Posterior vena cava (tissue), 2 donors: Measurements from ENCODE around the gene PTEN. TPM values are rescaled to one million over a fixed set of nuclear protein-coding genes. Genes with fewer than 3 reads are reported as not detected.
A peak's percentile ranks its signal among the peaks of the same experiment; 100 is the strongest.
"Not testable (repeated sequence)": the region's sequence is repeated elsewhere in the genome, so short reads cannot be mapped to it uniquely, and the experiment has no call there.

ENCODE experiments used
- DNase-seq: peaks from one replicate; pipeline ENCODE4 v3.0.0-alpha.2; 2020; ENCODE audit warnings: low spot score
- intact Hi-C, 2 donors: fragments of 100-400 bp; cut with DNase I; formaldehyde crosslinking; loops; one replicate each; pipeline versions ENCODE4 v1.14.1 to v1.14.2; 2022 to 2023
- total RNA-seq, 2 donors: library from RNA; stranded (reverse); fragmentation: NEBNext Ultra II Directional; extraction: Animal tissue kit (Norgen Biotek cat#: 25700); gene quantifications; one replicate each; pipeline ENCODE4 v1.2.1, GENCODE V29; 2021
- donor health status: DM: yes; HTN: yes; CAD: no.
- donor health status: DM: yes; HTN: yes; CAD: no.

Gene PTEN
- total RNA-seq, 2 donors from 2014 or later = 92.2 to 144 TPM

DNA sequence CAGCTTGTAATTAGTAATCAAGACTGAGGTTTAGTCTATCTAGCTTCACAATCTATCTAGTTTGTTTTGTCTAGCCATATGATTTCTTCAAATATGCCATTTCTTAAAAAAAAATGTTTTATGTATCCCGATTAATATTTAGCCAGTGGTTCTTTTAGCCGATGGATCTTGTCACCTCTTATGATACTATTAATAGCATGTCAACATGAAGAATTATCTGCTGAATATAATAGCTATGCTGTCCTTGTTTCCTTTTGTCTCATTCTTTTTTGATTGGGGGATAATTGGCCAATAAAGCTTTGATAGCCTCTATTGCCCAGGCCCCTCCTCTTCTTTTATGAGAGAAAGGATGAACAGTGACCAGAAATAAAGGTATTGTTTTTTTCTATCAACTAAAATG lies 32.8 kb downstream of the PTEN start:
- DNase-seq = no peak
- intact Hi-C loops = no loop called here

GRCh38 chr10:87897957-87898356 lies 34.5 kb downstream of the PTEN start:
- DNase-seq, intact Hi-C loops: not testable (repeated sequence)

DNA sequence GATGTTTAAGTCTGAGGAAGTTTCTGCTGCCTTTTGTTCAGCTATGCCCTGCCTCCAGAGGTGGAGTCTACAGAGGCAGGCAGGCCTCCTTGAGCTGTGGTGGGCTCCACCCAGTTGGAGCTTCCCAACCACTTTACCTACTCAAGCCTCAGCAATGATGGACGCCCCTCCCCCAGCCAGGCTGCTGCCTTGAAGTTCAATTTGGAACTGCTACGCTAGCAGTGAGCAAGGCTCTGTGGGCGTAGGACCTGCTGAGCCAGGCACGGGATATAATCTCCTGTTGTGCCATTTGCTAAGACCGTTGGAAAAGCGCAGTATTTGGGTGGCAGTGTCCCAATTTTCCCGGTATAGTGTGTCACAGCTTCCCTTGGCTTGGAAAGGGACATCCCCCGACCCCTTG lies 40.0 kb downstream of the PTEN start:
- intact Hi-C loops, DNase-seq: not testable (repeated sequence)

GRCh38 chr10:87913156-87913921 lies 49.9 kb downstream of the PTEN start:
- intact Hi-C loops = no loop called here

DNA sequence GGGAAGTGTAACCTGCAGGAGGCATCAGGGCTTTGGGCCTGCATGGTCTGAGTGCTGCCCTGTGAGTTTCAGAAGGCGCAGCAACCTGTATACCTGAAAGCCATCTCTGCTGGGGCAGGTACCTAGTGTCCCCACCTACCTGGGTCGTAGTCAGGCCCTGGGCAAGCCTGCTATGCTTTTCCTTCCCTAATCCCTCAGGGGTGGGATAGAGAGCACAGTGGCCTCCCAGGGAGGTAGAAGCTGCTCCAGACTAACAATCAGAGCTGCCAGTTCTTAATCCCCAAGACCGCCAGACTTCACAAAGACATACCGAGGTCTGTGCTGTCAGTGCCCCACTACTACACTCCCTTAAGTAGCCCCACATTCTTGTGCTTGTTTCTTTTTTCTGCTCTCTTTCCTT lies 52.0 kb downstream of the PTEN start:
- no peak for DNase-seq
- intact Hi-C loops = no loop called here

More at GRCh38 chr10:87913156-87913921, 49.9 kb downstream of the PTEN start:
- no peak for DNase-seq

DNA sequence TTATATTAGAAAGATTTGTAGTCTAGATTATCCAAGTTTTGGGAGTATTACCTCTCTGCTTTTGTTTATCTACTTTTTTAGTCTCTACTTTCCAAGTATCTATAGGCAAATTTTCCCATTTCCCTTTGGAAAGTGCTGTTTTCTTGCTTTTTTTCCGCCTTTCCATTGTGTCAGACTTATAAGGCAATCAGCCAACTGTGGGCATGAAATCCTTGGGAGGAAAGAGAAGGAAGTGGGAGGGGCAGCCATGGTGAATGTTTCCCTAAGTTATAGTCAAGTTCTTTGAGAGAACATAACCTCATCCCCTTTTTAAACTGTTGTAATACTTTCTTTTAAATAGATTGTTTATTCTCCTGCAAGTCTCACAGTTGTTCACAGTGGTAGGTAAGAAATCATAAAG lies 52.6 kb downstream of the PTEN start:
- no peak for DNase-seq
- intact Hi-C loops = no loop called here

GRCh38 chr10:87916515-87916914 lies 53.1 kb downstream of the PTEN start:
- no peak for DNase-seq
- intact Hi-C loops = no loop called here

GRCh38 chr10:87918254-87918859 lies 54.9 kb downstream of the PTEN start:
- no peak for DNase-seq
- intact Hi-C loops = no loop called here

DNA sequence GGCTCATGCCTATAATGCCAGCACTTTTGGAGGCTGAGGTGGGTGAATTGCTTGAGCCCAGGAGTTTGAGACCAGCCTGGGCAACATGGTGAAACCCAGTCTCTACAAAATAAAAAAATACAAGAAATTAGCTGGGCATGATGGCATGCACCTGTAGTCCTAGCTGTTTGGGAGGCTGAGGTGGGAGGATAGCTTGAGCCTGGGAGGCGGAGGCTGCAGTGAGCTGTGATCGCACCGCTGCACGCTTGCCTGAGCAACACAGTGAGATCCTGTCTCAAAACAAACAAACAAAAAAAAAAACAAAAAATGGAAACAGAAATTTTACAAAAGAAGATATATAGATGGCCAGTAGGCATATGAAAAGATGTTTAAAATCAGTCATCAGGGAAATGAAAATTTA lies 57.1 kb downstream of the PTEN start:
- DNase-seq = no peak
- intact Hi-C loops = no loop called here

GRCh38 chr10:87921931-87922688 lies 58.7 kb downstream of the PTEN start:
- no peak for DNase-seq
- intact Hi-C loops = no loop called here

GRCh38 chr10:87923233-87923632 lies 59.8 kb downstream of the PTEN start:
- DNase-seq = peak; percentile 28
- intact Hi-C loops = no loop called here

DNA sequence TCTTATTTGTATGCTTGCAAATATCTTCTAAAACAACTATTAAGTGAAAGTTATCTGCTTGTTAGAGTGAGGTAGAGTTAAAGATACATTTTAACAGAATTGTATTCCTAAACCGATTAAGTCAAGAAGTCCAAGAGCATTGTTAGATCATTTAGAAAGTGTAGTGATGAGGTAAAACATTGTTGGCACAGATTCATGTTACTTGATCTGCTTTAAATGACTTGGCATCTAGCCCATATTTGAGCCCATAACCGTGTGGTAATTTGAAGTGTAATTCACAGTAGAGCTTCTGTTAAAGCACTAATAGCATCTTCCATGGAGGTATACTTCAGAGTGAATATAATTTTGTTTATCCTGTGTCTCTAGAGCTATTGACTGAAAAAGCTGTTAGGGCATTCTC lies 62.1 kb downstream of the PTEN start:
- DNase-seq = no peak
- intact Hi-C loops = no loop called here

- intact Hi-C loops = no loop called here
- no peak for DNase-seq
Observed at GRCh38 chr10:87927091-87927490, 63.7 kb downstream of the PTEN start.

GRCh38 chr10:87928996-87929395 lies 65.6 kb downstream of the PTEN start:
- no peak for DNase-seq
- intact Hi-C loops = no loop called here

DNA sequence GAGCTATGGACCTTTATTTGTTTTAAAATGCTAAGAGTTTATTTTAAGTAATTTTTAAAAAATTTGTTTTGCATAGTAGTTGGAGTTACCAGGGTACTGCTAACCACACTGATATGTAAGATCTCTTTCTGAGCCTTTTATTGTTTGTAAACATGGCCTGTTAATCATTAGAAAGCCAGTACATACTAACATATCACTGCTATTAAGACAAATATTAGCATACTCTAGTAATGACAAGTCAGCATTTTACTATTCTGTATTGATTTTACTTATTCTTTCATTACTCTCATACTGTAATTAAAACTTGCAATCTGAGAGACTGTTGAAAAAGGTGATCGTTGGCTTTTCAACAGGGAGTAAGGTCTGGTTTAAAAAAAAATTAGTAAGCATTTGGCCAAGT lies 66.7 kb downstream of the PTEN start:
- intact Hi-C loops = no loop called here
- DNase-seq = no peak

- no peak for DNase-seq
- intact Hi-C loops = no loop called here
Observed at GRCh38 chr10:87930934-87931835, 67.8 kb downstream of the PTEN start.

DNA sequence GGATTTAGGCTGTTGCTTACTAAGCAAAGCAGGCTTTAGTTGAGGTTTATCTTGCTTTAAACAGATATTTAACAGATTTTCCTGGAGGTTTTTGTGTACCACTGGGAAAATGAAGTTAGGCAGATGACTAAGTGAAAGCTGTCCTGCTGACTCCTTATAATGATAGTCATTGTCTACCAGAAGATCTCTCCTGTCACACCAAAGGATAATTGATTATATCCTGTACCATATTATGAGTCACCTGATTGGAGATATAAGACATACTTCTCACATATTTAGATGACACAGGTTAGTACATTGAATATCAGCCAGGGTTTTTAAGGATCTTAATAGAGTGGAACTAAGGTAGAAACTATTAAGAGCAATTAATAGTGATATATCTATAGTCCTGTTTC lies 68.4 kb downstream of the PTEN start:
- no peak for DNase-seq
- intact Hi-C loops = no loop called here

GRCh38 chr10:87935290-87936141 lies 72.1 kb downstream of the PTEN start:
- DNase-seq = no peak
- intact Hi-C loops = no loop called here

DNA sequence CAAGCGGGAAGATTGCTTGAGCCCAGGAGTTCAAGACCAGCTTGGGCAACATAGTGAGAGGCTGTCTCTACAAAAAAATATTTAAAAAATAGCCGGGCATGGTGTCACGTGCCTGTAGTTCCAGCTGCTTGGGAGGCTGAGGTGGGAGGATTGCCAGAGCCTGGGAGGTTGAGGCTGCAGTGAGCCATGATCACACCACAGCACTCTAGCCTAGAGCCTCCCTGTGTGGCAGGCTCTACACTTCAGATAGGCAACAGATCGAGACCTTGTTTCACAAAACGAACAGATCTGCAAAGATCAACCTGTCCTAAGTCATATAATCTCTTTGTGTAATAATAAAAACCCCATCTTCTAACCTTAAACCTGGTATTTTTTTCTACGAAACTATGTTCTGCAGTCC lies 76.8 kb downstream of the PTEN start:
- no peak for DNase-seq
- intact Hi-C loops = no loop called here
